Spleen (tissue), 11 donors: Measurements from ENCODE around the gene TMEM174. TPM values are rescaled to one million over a fixed set of nuclear protein-coding genes. Genes with fewer than 3 reads are reported as not detected.

ENCODE experiments used
- DNase-seq: peaks from one replicate; pipeline ENCODE4 v3.0.0-alpha.2; 2020
- H3K27ac ChIP-seq, 8 donors: fragments of 200-600 bp; sonication (generic) in 7 of 8; 1 replicate in 4 of 8; 2 replicates in 4 of 8; pipeline versions ENCODE4 v1.5.0 to v1.8.0; 2016 to 2021; ENCODE audit warnings: inconsistent platforms in 4 of 8, mild to moderate bottlenecking in 4 of 8, moderate library complexity in 1 of 8
- H3K27me3 ChIP-seq, 7 donors: fragments of 200-600 bp; sonication (generic) in 6 of 7; replicated peaks in 1 of 7; 1 replicate in 4 of 7; 2 replicates in 3 of 7; pipeline versions ENCODE4 v1.5.0 to v1.8.0; 2016 to 2021; ENCODE audit warnings: inconsistent platforms in 3 of 7, mild to moderate bottlenecking in 1 of 7
- H3K36me3 ChIP-seq, 6 donors: fragments of 200-600 bp; sonication (generic) in 5 of 6; 1 replicate in 4 of 6; 2 replicates in 2 of 6; pipeline versions ENCODE4 v1.5.0 to v1.8.0; 2016 to 2021; ENCODE audit warnings: inconsistent platforms in 2 of 6
- H3K4me1 ChIP-seq, 6 donors: fragments of 200-600 bp; sonication (generic) in 5 of 6; 1 replicate in 3 of 6; 2 replicates in 3 of 6; pipeline versions ENCODE4 v1.5.0 to v1.8.0; 2016 to 2021; ENCODE audit warnings: inconsistent platforms in 3 of 6
- H3K4me3 ChIP-seq, 8 donors: fragments of 200-600 bp; sonication (generic) in 7 of 8; 1 replicate in 4 of 8; 2 replicates in 4 of 8; pipeline versions ENCODE4 v1.5.0 to v1.8.0; 2016 to 2021; ENCODE audit warnings: inconsistent platforms in 4 of 8, mild to moderate bottlenecking in 4 of 8, moderate library complexity in 2 of 8
- H3K9me3 ChIP-seq, 8 donors: fragments of 200-600 bp; sonication (generic) in 7 of 8; 1 replicate in 4 of 8; 2 replicates in 4 of 8; pipeline versions ENCODE4 v1.5.0 to v1.8.0; 2016 to 2021; ENCODE audit warnings: inconsistent platforms in 4 of 8
- CTCF ChIP-seq, 11 experiments: fragments of 200-600 bp in 7 of 11; fragments of 450-650 bp in 4 of 11; sonication (generic) in 4 of 11; IDR thresholded peaks in 8 of 11; conservative IDR thresholded peaks in 3 of 11; 1 replicate in 7 of 11; 2 replicates in 4 of 11; pipeline versions ENCODE4 v1.4.0 to v1.8.0; 2016 to 2021; ENCODE audit warnings: antibody characterized with exemption in 11 of 11, inconsistent platforms in 4 of 11, mild to moderate bottlenecking in 1 of 11
- POLR2A ChIP-seq, 3 donors: fragments of 450-650 bp; IDR thresholded peaks; one replicate each; pipeline ENCODE4 v1.5.1; 2017; ENCODE audit warnings: antibody characterized with exemption in 3 of 3, mild to moderate bottlenecking in 1 of 3
- POLR2AphosphoS5 ChIP-seq, 3 donors: sonication (generic); formaldehyde crosslinking; IDR thresholded peaks; one replicate each; pipeline ENCODE4 v1.5.1; 2017; ENCODE audit warnings: antibody characterized with exemption in 3 of 3
- WGBS, 5 donors: extraction: QIAGEN DNeasy Blood & Tissue Kit in 3 of 5; methylation state at CpG; one replicate each; pipeline versions ENCODE4 v1.1.5 to v1.1.7; 2013 to 2018; 5-methylcytosine and 5-hydroxymethylcytosine counted together
- intact Hi-C: fragments of 100-400 bp; cut with DNase I; formaldehyde crosslinking; loops from one replicate; pipeline ENCODE4 v1.15.0; 2023; ENCODE audit warnings: low total_unique reads
- polyA plus RNA-seq, 3 donors: library from polyadenylated mRNA; stranded (reverse); fragments of 200-250 nt; gene quantifications; one replicate each; pipeline ENCODE4 v1.2.1, GENCODE V29; 2013
- total RNA-seq, 7 donors: library from RNA; depleted of rRNA in 3 of 7; stranded (reverse); fragments of >200 nt in 3 of 7; fragmentation: NEBNext Ultra II Directional in 4 of 7; extraction: Animal tissue kit (Norgen Biotek cat#: 25700) in 4 of 7; gene quantifications; one replicate each; pipeline versions ENCODE4 v1.1.0 to v1.2.1, GENCODE V29; 2016 to 2021
- donor health status: healthy with polysubstance abuse.
- donor health status: DM: no; HTN: no; CAD: no; lungs with moderate emphysema.
- donor health status: DM: no; HTN: no; CAD: no.
- donor health status: Bipolar disorder and iron deficiency.
- donor health status: healthy.
- donor health status: DM: no; HTN: no; CAD: no.
- donor health status: DM: yes; HTN: yes; CAD: no.

TMEM174 gene
- total and polyA plus RNA-seq, 10 donors = not detected

- no peaks in the 10 kb centered on the region for H3K9me3 ChIP-seq
- no peak for DNase-seq
- peaks cover 0 to 20% (median 0%) of the 10 kb centered on the region in 6 donors for H3K36me3 ChIP-seq
- peaks cover 0 to 13% (median 2%) of the 10 kb centered on the region in 6 donors for H3K4me1 ChIP-seq
- 81 to 95% (median 88%) methylated on average over 3 of the region's 3 CpGs for WGBS, 5 donors
- peaks cover 0 to 48% (median 0%) of the 10 kb centered on the region in 7 donors for H3K27me3 ChIP-seq
- no peak overlapping the region for H3K4me3 ChIP-seq
- intact Hi-C loops = no loop called here
- no peak for TF ChIP-seq POLR2AphosphoS5 (IDR thresholded peaks at IDR 0.05)
- no peak for TF ChIP-seq POLR2A (IDR thresholded peaks at IDR 0.05)
- TF ChIP-seq CTCF (IDR thresholded peaks at IDR 0.05 in 8 of 11, conservative IDR thresholded peaks at IDR 0.05 in 3 of 11) = no peak
- H3K27ac ChIP-seq = no peak overlapping the region
Observed at GRCh38 chr5:73135021-73135420, 38.0 kb upstream of the TMEM174 start.

GRCh38 chr5:73135429-73136054 lies 37.5 kb upstream of the TMEM174 start:
- intact Hi-C loops = no loop called here
- TF ChIP-seq POLR2AphosphoS5 (IDR thresholded peaks at IDR 0.05) (no peak), CTCF (IDR thresholded peaks at IDR 0.05 in 8 of 11, conservative IDR thresholded peaks at IDR 0.05 in 3 of 11) (peak in 6 of 11 experiments; percentile 8 to 31 (median 17))
- H3K27ac ChIP-seq = no peak overlapping the region
- peaks cover 0 to 15% (median 0%) of the 10 kb centered on the region in 6 donors for H3K36me3 ChIP-seq
- H3K27me3 ChIP-seq = peaks cover 0 to 53% (median 0%) of the 10 kb centered on the region in 7 donors
- no peak for DNase-seq
- peaks cover 0 to 13% (median 2%) of the 10 kb centered on the region in 6 donors for H3K4me1 ChIP-seq
- H3K4me3 ChIP-seq = no peak overlapping the region
- WGBS, 5 donors = 44 to 57% (median 55%) methylated on average over 6 of the region's 6 CpGs
- no peaks in the 10 kb centered on the region for H3K9me3 ChIP-seq

GRCh38 chr5:73136055-73136562 lies 36.9 kb upstream of the TMEM174 start:
- 53 to 69% (median 62%) methylated on average over 11 to 15 of the region's 15 CpGs for WGBS, 5 donors
- Histone ChIP-seq H3K9me3 (no peaks in the 10 kb centered on the region), H3K4me1 (peaks cover 0 to 13% (median 2%) of the 10 kb centered on the region in 6 donors), H3K27ac (no peak overlapping the region), H3K36me3 (peaks cover 0 to 13% (median 0%) of the 10 kb centered on the region in 6 donors), H3K4me3 (no peak overlapping the region), H3K27me3 (peaks cover 0 to 59% (median 0%) of the 10 kb centered on the region in 7 donors)
- no peak for DNase-seq
- intact Hi-C loops = no loop called here
- TF ChIP-seq POLR2A (IDR thresholded peaks at IDR 0.05) (no peak), POLR2AphosphoS5 (IDR thresholded peaks at IDR 0.05) (no peak)

- WGBS, 5 donors = 80 to 95% (median 85%) methylated on average over 10 of the region's 10 CpGs
Observed at GRCh38 chr5:73137563-73138530, 35.1 kb upstream of the TMEM174 start.

More at GRCh38 chr5:73137563-73138530, 35.1 kb upstream of the TMEM174 start:
- no peaks in the 10 kb centered on the region for H3K36me3 ChIP-seq
- H3K9me3 ChIP-seq = no peaks in the 10 kb centered on the region
- H3K27ac ChIP-seq = no peak overlapping the region
- no peak for DNase-seq
- TF ChIP-seq CTCF (IDR thresholded peaks at IDR 0.05 in 8 of 11, conservative IDR thresholded peaks at IDR 0.05 in 3 of 11) (no peak), POLR2A (IDR thresholded peaks at IDR 0.05) (no peak), POLR2AphosphoS5 (IDR thresholded peaks at IDR 0.05) (no peak)
- H3K4me3 ChIP-seq = no peak overlapping the region
- intact Hi-C loops = no loop called here
- peaks cover 0 to 13% (median 2%) of the 10 kb centered on the region in 6 donors for H3K4me1 ChIP-seq
- H3K27me3 ChIP-seq = peaks cover 0 to 64% (median 0%) of the 10 kb centered on the region in 7 donors
